Transverse colon (tissue), 4 donors: ENCODE results near the gene SHF. TPM values are rescaled to one million over a fixed set of nuclear protein-coding genes. Genes with fewer than 3 reads are reported as not detected.

ENCODE experiments used
- DNase-seq: peaks from one replicate; pipeline ENCODE4 v3.0.0-alpha.2; 2019
- H3K27ac ChIP-seq, 4 donors: fragments of 200-600 bp; sonication (generic); 2 replicates each; pipeline ENCODE4 v1.5.1; 2016 to 2018; ENCODE audit warnings: inconsistent platforms in 4 of 4
- H3K27me3 ChIP-seq: fragments of 200-600 bp; sonication (generic); 2 replicates; pipeline ENCODE4 v1.5.1; 2017; ENCODE audit warnings: inconsistent platforms
- H3K36me3 ChIP-seq, 4 donors: fragments of 200-600 bp; sonication (generic); 2 replicates each; pipeline ENCODE4 v1.5.1; 2017 to 2019; ENCODE audit warnings: inconsistent platforms in 4 of 4
- H3K4me1 ChIP-seq, 4 donors: fragments of 200-600 bp; sonication (generic); 2 replicates each; pipeline ENCODE4 v1.5.1; 2017 to 2020; ENCODE audit warnings: inconsistent platforms in 4 of 4
- H3K4me3 ChIP-seq, 4 donors: fragments of 200-600 bp; sonication (generic); 1 replicate in 1 of 4; 2 replicates in 3 of 4; pipeline versions ENCODE4 v1.5.1 to v1.6.1; 2017 to 2019; ENCODE audit warnings: inconsistent platforms in 4 of 4
- H3K9me3 ChIP-seq, 2 donors: fragments of 200-600 bp; sonication (generic); 2 replicates each; pipeline ENCODE4 v1.5.1; 2017 to 2019; ENCODE audit warnings: inconsistent platforms in 2 of 2
- EP300 ChIP-seq: sonication (generic); formaldehyde crosslinking; IDR thresholded peaks from one replicate; pipeline ENCODE4 v1.6.1; 2017; ENCODE audit warnings: antibody characterized with exemption, low read depth
- POLR2A ChIP-seq: fragments of 450-650 bp; IDR thresholded peaks from one replicate; pipeline ENCODE4 v1.6.1; 2016; ENCODE audit warnings: antibody characterized with exemption, mild to moderate bottlenecking, moderate library complexity
- POLR2AphosphoS5 ChIP-seq, 3 donors: sonication (generic); formaldehyde crosslinking; IDR thresholded peaks; one replicate each; pipeline ENCODE4 v1.6.1; 2016; ENCODE audit warnings: antibody characterized with exemption in 3 of 3
- WGBS, 2 donors: methylation state at CpG; one replicate each; pipeline ENCODE4 v1.1.5; 2018; ENCODE audit warnings: low coverage in 1 of 2; 5-methylcytosine and 5-hydroxymethylcytosine counted together
- in situ Hi-C, 4 donors: fragments of 200-750 bp; cut with MboI; loops; one replicate each; pipeline versions ENCODE4 v1.15.0 to v1.15.1; 2017; ENCODE audit warnings: low sequenced_read_pairs in 3 of 4, low pct_ligation_motif_present in 1 of 4, low pct_unique_long_range_greater_than_20kb in 1 of 4
- intact Hi-C: fragments of 100-400 bp; cut with DNase I; formaldehyde crosslinking; loops from one replicate; pipeline ENCODE4 v1.15.1; 2023; ENCODE audit warnings: low total_unique reads
- total RNA-seq, 4 donors: library from RNA; depleted of rRNA; stranded (reverse); fragments of >200 nt; gene quantifications; one replicate each; pipeline ENCODE4 v1.1.0, GENCODE V29; 2016
- TF ChIP-seq, protein P1 (sequence below), 5 experiments: fragments of 200-600 bp in 3 of 5; fragments of 450-650 bp in 2 of 5; sonication (generic) in 3 of 5; IDR thresholded peaks; 1 replicate in 2 of 5; 2 replicates in 3 of 5; pipeline ENCODE4 v1.5.1; 2016 to 2017; ENCODE audit warnings: antibody characterized with exemption in 5 of 5, inconsistent platforms in 3 of 5, mild to moderate bottlenecking in 2 of 5, moderate library complexity in 1 of 5

The SHF gene
- total RNA-seq, 4 donors from 2014 or later, result 3.7 to 9.8 (median 7.4) TPM; not detected in 1

DNA sequence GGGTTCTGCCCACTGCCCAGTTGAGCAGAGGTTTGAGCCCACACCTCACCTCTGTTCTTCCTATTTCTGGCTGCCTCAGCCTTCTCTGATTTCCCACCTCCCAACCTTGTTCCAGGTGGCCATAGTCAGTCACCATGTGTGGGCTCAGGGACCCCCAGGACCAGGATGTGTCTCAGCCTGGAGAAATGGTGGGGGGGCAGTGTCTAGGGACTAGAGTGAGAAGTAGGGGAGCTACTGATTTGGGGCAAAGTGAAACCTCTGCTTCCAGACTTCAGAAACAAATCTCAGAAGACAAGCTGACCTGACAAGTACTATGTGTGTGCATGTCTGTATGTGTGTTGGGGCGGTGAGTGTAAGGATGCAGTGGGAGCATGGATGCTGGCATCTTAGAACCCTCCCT is 22.9 kb downstream of the SHF start:
- Histone ChIP-seq H3K9me3 (no peaks in the 10 kb centered on the region), H3K4me1 (peaks cover 10 to 21% (median 12%) of the 10 kb centered on the region in 4 donors), H3K36me3 (no peaks in the 10 kb centered on the region), H3K4me3 (no peak overlapping the region), H3K27ac (peak overlapping the region in 1 of 4 donors; percentile 95), H3K27me3 (no peaks in the 10 kb centered on the region)
- in situ Hi-C loops (loop anchor here in 2 of 4 donors (25.0 kb wide), 2 partner anchors 222 to 447 kb away; partner anchors contain the start of gene GATM (in 1 of the 2)), intact Hi-C loops (loop anchor here (10.0 kb wide), 1 partner anchor 230 kb away; no protein-coding TSS in a partner anchor)
- 100% methylated on average over 1 of the region's 1 CpG; no CpG with 5 or more reads in 1 of the 2 donors for WGBS, 2 donors
- DNase-seq, result no peak
- no peak for TF ChIP-seq EP300
- TF ChIP-seq POLR2A, result no peak
- TF ChIP-seq, protein P1, sequence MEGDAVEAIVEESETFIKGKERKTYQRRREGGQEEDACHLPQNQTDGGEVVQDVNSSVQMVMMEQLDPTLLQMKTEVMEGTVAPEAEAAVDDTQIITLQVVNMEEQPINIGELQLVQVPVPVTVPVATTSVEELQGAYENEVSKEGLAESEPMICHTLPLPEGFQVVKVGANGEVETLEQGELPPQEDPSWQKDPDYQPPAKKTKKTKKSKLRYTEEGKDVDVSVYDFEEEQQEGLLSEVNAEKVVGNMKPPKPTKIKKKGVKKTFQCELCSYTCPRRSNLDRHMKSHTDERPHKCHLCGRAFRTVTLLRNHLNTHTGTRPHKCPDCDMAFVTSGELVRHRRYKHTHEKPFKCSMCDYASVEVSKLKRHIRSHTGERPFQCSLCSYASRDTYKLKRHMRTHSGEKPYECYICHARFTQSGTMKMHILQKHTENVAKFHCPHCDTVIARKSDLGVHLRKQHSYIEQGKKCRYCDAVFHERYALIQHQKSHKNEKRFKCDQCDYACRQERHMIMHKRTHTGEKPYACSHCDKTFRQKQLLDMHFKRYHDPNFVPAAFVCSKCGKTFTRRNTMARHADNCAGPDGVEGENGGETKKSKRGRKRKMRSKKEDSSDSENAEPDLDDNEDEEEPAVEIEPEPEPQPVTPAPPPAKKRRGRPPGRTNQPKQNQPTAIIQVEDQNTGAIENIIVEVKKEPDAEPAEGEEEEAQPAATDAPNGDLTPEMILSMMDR (IDR thresholded peaks at IDR 0.05), result no peak
- no peak for TF ChIP-seq POLR2AphosphoS5 (IDR thresholded peaks at IDR 0.05)

DNA sequence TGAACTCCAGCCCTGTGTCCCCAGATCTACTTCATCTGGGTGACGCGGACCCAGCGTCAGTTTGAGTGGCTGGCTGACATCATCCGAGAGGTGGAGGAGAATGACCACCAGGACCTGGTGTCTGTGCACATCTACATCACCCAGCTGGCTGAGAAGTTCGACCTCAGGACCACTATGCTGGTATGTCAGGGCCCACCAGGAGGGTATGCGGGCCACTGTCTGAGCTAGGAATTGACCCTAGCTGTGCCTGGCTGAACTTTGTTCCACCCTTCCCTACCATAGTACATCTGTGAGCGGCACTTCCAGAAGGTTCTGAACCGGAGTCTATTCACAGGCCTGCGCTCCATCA is 24.3 kb downstream of the SHF start:
- WGBS, 2 donors, result 90% methylated on average over 9 of the region's 9 CpGs; no CpG with 5 or more reads in 1 of the 2 donors
- no peak overlapping the region for H3K4me3 ChIP-seq
- H3K27ac ChIP-seq, result no peak overlapping the region
- H3K27me3 ChIP-seq, result no peaks in the 10 kb centered on the region
- no peak for DNase-seq
- in situ Hi-C loops, result loop anchor here in 2 of 4 donors (25.0 kb wide), 2 partner anchors 224 to 449 kb away; partner anchors contain the start of gene GATM (in 1 of the 2)
- TF ChIP-seq, protein P1 (IDR thresholded peaks at IDR 0.05), result no peak
- no peak for TF ChIP-seq POLR2A
- TF ChIP-seq POLR2AphosphoS5 (IDR thresholded peaks at IDR 0.05), result no peak
- no peak for TF ChIP-seq EP300
- intact Hi-C loops, result loop anchor here (10.0 kb wide), 1 partner anchor 231 kb away; no protein-coding TSS in a partner anchor
- H3K9me3 ChIP-seq, result no peaks in the 10 kb centered on the region
- peaks cover 10 to 21% (median 12%) of the 10 kb centered on the region in 4 donors for H3K4me1 ChIP-seq
- H3K36me3 ChIP-seq, result no peaks in the 10 kb centered on the region

DNA sequence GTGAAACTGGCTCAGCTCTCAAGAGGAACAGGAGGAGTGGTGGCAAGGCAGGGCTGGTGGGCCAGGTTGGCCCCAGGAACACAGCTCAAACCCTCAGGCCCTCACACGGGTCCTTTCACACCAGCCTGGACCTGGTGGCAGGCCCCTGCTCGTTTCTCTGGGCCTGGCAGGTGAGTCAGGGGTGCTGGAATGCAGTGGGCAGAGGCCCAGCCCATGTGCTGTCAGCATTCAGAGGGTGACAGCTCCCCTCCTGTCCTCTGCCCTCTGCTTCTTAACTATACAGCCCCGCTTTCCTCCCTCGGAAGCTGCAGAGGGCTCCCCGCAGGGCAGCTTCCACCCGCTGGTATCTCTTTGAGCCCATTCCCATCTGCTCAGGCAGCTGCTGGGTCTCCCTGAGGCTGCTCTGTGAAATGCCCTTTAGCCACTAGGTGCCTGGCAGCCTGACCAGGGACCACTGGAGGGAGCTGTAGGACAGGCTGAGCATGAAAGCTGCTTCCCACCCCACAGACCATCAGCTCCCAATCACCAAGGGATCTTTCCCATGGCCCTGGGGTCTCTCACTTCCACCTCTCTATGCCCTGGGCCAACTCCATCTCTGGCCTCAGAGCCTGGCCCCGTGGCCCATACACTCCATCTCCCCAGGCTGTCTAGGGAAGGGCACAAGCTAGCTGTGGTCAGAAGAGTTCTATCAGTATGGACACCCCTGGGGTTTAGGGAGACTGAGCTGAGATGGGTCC is 24.8 kb downstream of the SHF start:
- in situ Hi-C loops, result loop anchor here in 2 of 4 donors (25.0 kb wide), 2 partner anchors 224 to 449 kb away; partner anchors contain the start of gene GATM (in 1 of the 2)
- no peak overlapping the region for H3K4me3 ChIP-seq
- TF ChIP-seq, protein P1 (IDR thresholded peaks at IDR 0.05), result peak; percentile 77 to 88 (median 79)
- no peak for TF ChIP-seq POLR2A
- TF ChIP-seq EP300, result no peak
- no peak for TF ChIP-seq POLR2AphosphoS5 (IDR thresholded peaks at IDR 0.05)
- 13% methylated on average over 7 of the region's 7 CpGs; no CpG with 5 or more reads in 1 of the 2 donors for WGBS, 2 donors
- H3K36me3 ChIP-seq, result no peaks in the 10 kb centered on the region
- peaks cover 10 to 21% (median 12%) of the 10 kb centered on the region in 4 donors for H3K4me1 ChIP-seq
- DNase-seq, result peak; percentile 80
- no peak overlapping the region for H3K27ac ChIP-seq
- no peaks in the 10 kb centered on the region for H3K27me3 ChIP-seq
- intact Hi-C loops, result loop anchor here (10.0 kb wide), 1 partner anchor 232 kb away; no protein-coding TSS in a partner anchor
- H3K9me3 ChIP-seq, result no peaks in the 10 kb centered on the region

DNA sequence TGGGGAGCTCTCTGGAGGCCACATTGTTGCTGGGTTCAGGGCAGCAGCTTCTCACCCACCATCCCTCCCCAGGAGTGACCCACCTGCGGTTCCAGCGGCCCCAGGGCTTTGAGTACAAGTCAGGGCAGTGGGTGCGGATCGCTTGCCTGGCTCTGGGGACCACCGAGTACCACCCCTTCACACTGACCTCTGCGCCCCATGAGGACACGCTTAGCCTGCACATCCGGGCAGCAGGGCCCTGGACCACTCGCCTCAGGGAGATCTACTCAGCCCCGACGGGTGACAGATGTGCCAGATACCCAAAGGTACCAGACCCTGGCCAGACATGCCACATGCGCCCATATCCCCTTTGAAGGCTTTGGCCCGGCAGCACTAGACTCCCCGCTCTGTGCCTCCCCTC is 26.1 kb downstream of the SHF start:
- peaks cover 10 to 21% (median 12%) of the 10 kb centered on the region in 4 donors for H3K4me1 ChIP-seq
- H3K36me3 ChIP-seq, result no peaks in the 10 kb centered on the region
- no peaks in the 10 kb centered on the region for H3K27me3 ChIP-seq
- H3K9me3 ChIP-seq, result no peaks in the 10 kb centered on the region
- intact Hi-C loops, result loop anchor here (10.0 kb wide), 1 partner anchor 233 kb away; no protein-coding TSS in a partner anchor
- H3K27ac ChIP-seq, result no peak overlapping the region
- DNase-seq, result no peak
- 92% methylated on average over 12 of the region's 14 CpGs; no CpG with 5 or more reads in 1 of the 2 donors for WGBS, 2 donors
- no peak overlapping the region for H3K4me3 ChIP-seq
- in situ Hi-C loops, result loop anchor here in 2 of 4 donors (25.0 kb wide), 2 partner anchors 226 to 451 kb away; partner anchors contain the start of gene GATM (in 1 of the 2)
- TF ChIP-seq POLR2A (no peak), POLR2AphosphoS5 (IDR thresholded peaks at IDR 0.05) (no peak), EP300 (no peak)
- TF ChIP-seq, protein P1 (IDR thresholded peaks at IDR 0.05), result no peak
